Mesenchymal stem cell (in vitro differentiated cells and primary cell): ENCODE measurements around the gene WDFY1.
A peak's percentile ranks its signal among the peaks of the same experiment; 100 is the strongest.

Experiments
- DNase-seq: peaks from one replicate; pipeline ENCODE4 v3.0.0-alpha.2; 2013
- H2AFZ ChIP-seq: one replicate; pipeline ENCODE4 v1.6.1; 2013; ENCODE audit warnings: low read depth, mild to moderate bottlenecking, control low read depth, inconsistent platforms, low read length, moderate library complexity
- H2AK5ac ChIP-seq: 2 replicates; pipeline ENCODE4 v1.6.1; 2013; ENCODE audit warnings: low read length, moderate library complexity, mild to moderate bottlenecking, inconsistent platforms; ENCODE audit not compliant: severe bottlenecking
- H2BK120ac ChIP-seq: one replicate; pipeline ENCODE4 v1.6.1; 2013; ENCODE audit warnings: low read depth, mild to moderate bottlenecking, inconsistent platforms, low read length, moderate library complexity
- H2BK12ac ChIP-seq, 2 experiments: one replicate each; pipeline ENCODE4 v1.6.1; 2013; ENCODE audit warnings: inconsistent platforms in 2 of 2, low read length in 2 of 2, mild to moderate bottlenecking in 2 of 2, moderate library complexity in 2 of 2, control low read depth in 1 of 2
- H2BK15ac ChIP-seq: one replicate; pipeline ENCODE4 v1.6.1; 2013; ENCODE audit warnings: mild to moderate bottlenecking, low read depth, inconsistent platforms; ENCODE audit not compliant: poor library complexity, severe bottlenecking
- H2BK5ac ChIP-seq: 2 replicates; pipeline ENCODE4 v1.6.1; 2013; ENCODE audit warnings: low read depth, mild to moderate bottlenecking, low read length, control low read depth, inconsistent platforms; ENCODE audit not compliant: poor library complexity, severe bottlenecking
- H3K14ac ChIP-seq, 2 experiments: one replicate each; pipeline ENCODE4 v1.6.1; 2013; ENCODE audit warnings: inconsistent platforms in 2 of 2, low read length in 2 of 2, control low read depth in 1 of 2, mild to moderate bottlenecking in 1 of 2, moderate library complexity in 1 of 2
- H3K18ac ChIP-seq, 2 experiments: one replicate each; pipeline ENCODE4 v1.6.1; 2013; ENCODE audit warnings: inconsistent platforms in 2 of 2, low read length in 2 of 2, control low read depth in 1 of 2, low read depth in 1 of 2, mild to moderate bottlenecking in 1 of 2
- H3K23ac ChIP-seq, 2 experiments: one replicate each; pipeline ENCODE4 v1.6.1; 2013; ENCODE audit warnings: inconsistent platforms in 2 of 2, low read length in 2 of 2, mild to moderate bottlenecking in 2 of 2, moderate library complexity in 2 of 2, control low read depth in 1 of 2
- H3K27ac ChIP-seq: 2 replicates; pipeline ENCODE4 v1.5.1; 2013; ENCODE audit warnings: mild to moderate bottlenecking, moderate library complexity, low read length, control low read depth, inconsistent platforms; ENCODE audit not compliant: poor library complexity, severe bottlenecking
- H3K27me3 ChIP-seq, 2 experiments: 2 replicates each; pipeline versions ENCODE4 v1.6.1 to v1.7.0; 2013; ENCODE audit warnings: low read length in 2 of 2, mild to moderate bottlenecking in 2 of 2, moderate library complexity in 2 of 2, control low read depth in 1 of 2, inconsistent platforms in 1 of 2; ENCODE audit not compliant: control insufficient read depth in 1 of 2, insufficient read depth in 1 of 2
- H3K36me3 ChIP-seq, 2 experiments: 2 replicates each; pipeline versions ENCODE4 v1.6.1 to v1.7.0; 2013; ENCODE audit warnings: low read length in 2 of 2, control low read depth in 1 of 2, inconsistent platforms in 1 of 2, low read depth in 1 of 2, mild to moderate bottlenecking in 1 of 2; ENCODE audit not compliant: insufficient read depth in 2 of 2, control insufficient read depth in 1 of 2
- H3K4ac ChIP-seq, 2 experiments: one replicate each; pipeline ENCODE4 v1.6.1; 2013; ENCODE audit warnings: inconsistent platforms in 2 of 2, low read length in 2 of 2, mild to moderate bottlenecking in 2 of 2, moderate library complexity in 2 of 2, control low read depth in 1 of 2, low read depth in 1 of 2
- H3K4me1 ChIP-seq: 2 replicates; pipeline ENCODE4 v1.6.1; 2013; ENCODE audit warnings: low read depth, low read length, control low read depth; ENCODE audit not compliant: control insufficient read depth, insufficient read depth
- H3K4me2 ChIP-seq: 2 replicates; pipeline ENCODE4 v1.6.1; 2013; ENCODE audit warnings: low read length, mild to moderate bottlenecking, inconsistent platforms; ENCODE audit not compliant: poor library complexity, severe bottlenecking
- H3K4me3 ChIP-seq, 2 experiments: 2 replicates each; pipeline versions ENCODE4 v1.5.1 to v1.7.0; 2013; ENCODE audit warnings: low read length in 2 of 2, mild to moderate bottlenecking in 2 of 2, control low read depth in 1 of 2, low read depth in 1 of 2; ENCODE audit not compliant: insufficient read depth in 1 of 2
- H3K79me1 ChIP-seq: replicated peaks from 2 replicates; pipeline ENCODE4 v1.6.1; 2013; ENCODE audit warnings: mild to moderate bottlenecking, control low read depth, low read length, inconsistent platforms; ENCODE audit not compliant: poor library complexity, severe bottlenecking
- H3K9ac ChIP-seq: 2 replicates; pipeline ENCODE4 v1.7.0; 2013; ENCODE audit warnings: mild to moderate bottlenecking, low read length, moderate library complexity
- H3K9me3 ChIP-seq: 2 replicates; pipeline ENCODE4 v1.7.0; 2013; ENCODE audit warnings: mild to moderate bottlenecking, low read length; ENCODE audit not compliant: control insufficient read depth
- H4K8ac ChIP-seq: one replicate; pipeline ENCODE4 v1.6.1; 2013; ENCODE audit warnings: inconsistent platforms, mild to moderate bottlenecking, low read length, moderate library complexity
- H4K91ac ChIP-seq: one replicate; pipeline ENCODE4 v1.6.1; 2013; ENCODE audit warnings: mild to moderate bottlenecking, low read length, inconsistent platforms
- WGBS: methylation state at CpG from one replicate; pipeline ENCODE4 v1.1.7; 2013; ENCODE audit warnings: mixed read lengths; 5-methylcytosine and 5-hydroxymethylcytosine counted together

The WDFY1 gene

GRCh38 chr2:223888251-223888650, 56.9 kb downstream of the WDFY1 start:
- Histone ChIP-seq H2BK5ac (no peak overlapping the region), H2AFZ (no peak overlapping the region), H3K4me2 (no peak overlapping the region), H3K4me3 (no peak overlapping the region), H3K4ac (no peak overlapping the region), H4K91ac (no peak overlapping the region), H3K79me1 (peaks cover 20% of the 10 kb centered on the region), H3K36me3 (peaks cover 29 to 73% of the 10 kb centered on the region in 2 experiments), H2BK120ac (no peak overlapping the region), H3K9me3 (no peaks in the 10 kb centered on the region), H2BK12ac (no peak overlapping the region), H3K23ac (no peak overlapping the region), H3K9ac (no peak overlapping the region), H3K4me1 (peaks cover 6% of the 10 kb centered on the region), H2BK15ac (no peak overlapping the region), H3K27me3 (no peaks in the 10 kb centered on the region), H3K27ac (no peak overlapping the region), H3K14ac (peak overlapping the region in 1 of 2 experiments; percentile 90), H3K18ac (peak overlapping the region in 1 of 2 experiments; percentile 12), H2AK5ac (peak overlapping the region; percentile 92), H4K8ac (peak overlapping the region; percentile 60)
- 100% methylated on average over 1 of the region's 2 CpGs for WGBS
- DNase-seq: no peak

GRCh38 chr2:223887127-223887526, 58.0 kb downstream of the WDFY1 start:
- H4K8ac ChIP-seq: no peak overlapping the region
- 90% methylated on average over 3 of the region's 5 CpGs for WGBS
- H3K9ac ChIP-seq: no peak overlapping the region
- peaks cover 34 to 73% of the 10 kb centered on the region in 2 experiments for H3K36me3 ChIP-seq
- H2BK12ac ChIP-seq: no peak overlapping the region
- no peaks in the 10 kb centered on the region for H3K9me3 ChIP-seq
- no peak overlapping the region for H2BK5ac ChIP-seq
- H3K14ac ChIP-seq: no peak overlapping the region
- no peaks in the 10 kb centered on the region for H3K27me3 ChIP-seq
- no peak overlapping the region for H2AFZ ChIP-seq
- no peak overlapping the region for H3K23ac ChIP-seq
- H3K27ac ChIP-seq: peak overlapping the region; percentile 35
- no peak overlapping the region for H2AK5ac ChIP-seq
- H4K91ac ChIP-seq: no peak overlapping the region
- H2BK120ac ChIP-seq: no peak overlapping the region
- no peak overlapping the region for H3K4ac ChIP-seq
- no peak overlapping the region for H3K4me3 ChIP-seq
- no peak overlapping the region for H2BK15ac ChIP-seq
- peak; percentile 48 for DNase-seq
- peaks cover 6% of the 10 kb centered on the region for H3K4me1 ChIP-seq
- H3K18ac ChIP-seq: peak overlapping the region in 1 of 2 experiments; percentile 67
- H3K79me1 ChIP-seq: peaks cover 20% of the 10 kb centered on the region
- no peak overlapping the region for H3K4me2 ChIP-seq

- Histone ChIP-seq H3K36me3 (peaks cover 38 to 75% of the 10 kb centered on the region in 2 experiments), H3K79me1 (peaks cover 23% of the 10 kb centered on the region), H3K4me3 (no peak overlapping the region), H2AK5ac (no peak overlapping the region), H3K27ac (peak overlapping the region; percentile 35), H3K4me2 (no peak overlapping the region), H4K91ac (no peak overlapping the region), H3K9me3 (no peaks in the 10 kb centered on the region), H4K8ac (no peak overlapping the region), H3K27me3 (no peaks in the 10 kb centered on the region), H3K18ac (no peak overlapping the region), H2AFZ (no peak overlapping the region), H3K4ac (no peak overlapping the region), H3K4me1 (peaks cover 6% of the 10 kb centered on the region), H3K14ac (no peak overlapping the region), H2BK15ac (no peak overlapping the region), H2BK5ac (no peak overlapping the region), H2BK120ac (no peak overlapping the region), H3K23ac (no peak overlapping the region), H2BK12ac (no peak overlapping the region), H3K9ac (no peak overlapping the region)
- no CpG with 5 or more reads among the region's 2 CpGs for WGBS
- DNase-seq: no peak
Observed at GRCh38 chr2:223886726-223887125, 58.4 kb downstream of the WDFY1 start.

GRCh38 chr2:223884399-223884798, 60.7 kb downstream of the WDFY1 start:
- H3K27ac ChIP-seq: no peak overlapping the region
- WGBS: 63% methylated on average over 2 of the region's 3 CpGs

More at GRCh38 chr2:223884399-223884798, 60.7 kb downstream of the WDFY1 start:
- Histone ChIP-seq H3K9me3 (no peaks in the 10 kb centered on the region), H4K91ac (no peak overlapping the region), H3K9ac (peak overlapping the region; percentile 53), H2BK120ac (no peak overlapping the region), H2AFZ (no peak overlapping the region), H3K4ac (no peak overlapping the region), H2BK15ac (no peak overlapping the region), H3K14ac (no peak overlapping the region), H2BK5ac (no peak overlapping the region), H3K4me3 (no peak overlapping the region), H2BK12ac (no peak overlapping the region), H4K8ac (no peak overlapping the region), H3K4me2 (no peak overlapping the region), H3K18ac (no peak overlapping the region), H3K79me1 (peaks cover 19% of the 10 kb centered on the region), H3K27me3 (no peaks in the 10 kb centered on the region), H3K23ac (no peak overlapping the region), H3K4me1 (peaks cover 6% of the 10 kb centered on the region), H3K36me3 (peaks cover 47 to 77% of the 10 kb centered on the region in 2 experiments), H2AK5ac (no peak overlapping the region)
- DNase-seq: peak; percentile 22
